GM10847 (cell line): ENCODE measurements around the gene CLMN.

Source experiments
- POLR2A ChIP-seq: IDR thresholded peaks from 2 replicates; pipeline ENCODE4 v1.6.1; 2011; ENCODE audit not compliant: insufficient read length; ENCODE audit errors: extremely low read depth

The CLMN gene

DNA sequence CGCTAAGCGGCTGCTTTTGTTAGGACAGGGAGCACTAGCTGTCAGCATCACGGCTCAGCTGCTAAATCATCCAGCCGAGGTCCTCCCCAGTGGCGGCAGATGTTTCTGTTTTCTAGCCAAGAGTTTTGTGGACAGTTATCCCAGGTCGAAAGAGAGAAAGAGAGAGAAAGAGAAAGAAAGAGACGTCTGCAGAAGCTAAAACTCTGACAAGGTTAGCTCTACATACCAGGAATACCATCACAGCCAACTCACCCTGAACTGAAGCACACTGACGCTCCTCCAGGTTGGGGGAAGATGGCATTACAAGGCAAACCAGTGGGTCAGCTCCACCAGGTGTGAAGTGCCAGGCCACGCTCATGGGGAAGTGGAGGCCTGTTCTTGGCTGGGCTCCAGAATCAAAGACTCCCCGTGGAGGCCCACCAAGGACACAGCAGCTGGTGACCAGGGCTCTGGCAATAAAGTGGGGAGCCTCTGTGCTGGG lies 97.5 kb downstream of the CLMN start:
- TF ChIP-seq POLR2A = no peak

DNA sequence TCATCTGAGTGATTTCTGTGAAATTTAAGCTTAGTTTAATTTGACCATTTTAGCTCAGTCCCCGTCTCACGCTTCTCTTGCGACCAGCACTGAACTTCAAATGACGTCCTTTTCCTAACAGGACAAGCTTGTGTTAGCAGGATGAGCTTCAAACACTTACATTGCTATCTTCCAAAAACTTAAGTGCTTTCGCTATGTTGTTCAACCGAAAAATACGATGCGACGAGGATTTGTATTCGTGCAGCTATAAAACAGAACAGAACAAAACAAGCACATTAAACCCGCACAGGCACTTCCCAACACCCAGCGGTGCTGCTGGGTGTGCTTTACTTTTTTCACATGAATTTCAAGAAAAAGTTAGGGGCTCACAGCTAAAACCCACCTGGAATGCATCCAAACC lies 98.2 kb downstream of the CLMN start:
- TF ChIP-seq POLR2A = no peak

GRCh38 chr14:95220663-95221231 lies 99.0 kb downstream of the CLMN start:
- no peak for TF ChIP-seq POLR2A

GRCh38 chr14:95218472-95219193 lies 101.1 kb downstream of the CLMN start:
- TF ChIP-seq POLR2A = no peak

GRCh38 chr14:95218006-95218405 lies 101.7 kb downstream of the CLMN start:
- no peak for TF ChIP-seq POLR2A

- TF ChIP-seq POLR2A = no peak
Measured at GRCh38 chr14:95217391-95217900, 102.3 kb downstream of the CLMN start.

GRCh38 chr14:95216008-95216407 lies 103.7 kb downstream of the CLMN start:
- no peak for TF ChIP-seq POLR2A

GRCh38 chr14:95215094-95215725 lies 104.5 kb downstream of the CLMN start:
- no peak for TF ChIP-seq POLR2A

- no peak for TF ChIP-seq POLR2A
Measured at GRCh38 chr14:95213774-95214173, 105.9 kb downstream of the CLMN start.

- TF ChIP-seq POLR2A = no peak
Measured at GRCh38 chr14:95211721-95212504, 107.8 kb downstream of the CLMN start.

GRCh38 chr14:95210699-95211098 lies 109.0 kb downstream of the CLMN start:
- TF ChIP-seq POLR2A = no peak

- no peak for TF ChIP-seq POLR2A
Measured at GRCh38 chr14:95208598-95208997, 111.1 kb downstream of the CLMN start.

GRCh38 chr14:95207475-95208233 lies 112.1 kb downstream of the CLMN start:
- TF ChIP-seq POLR2A = no peak

GRCh38 chr14:95206534-95206933 lies 113.2 kb downstream of the CLMN start:
- no peak for TF ChIP-seq POLR2A

DNA sequence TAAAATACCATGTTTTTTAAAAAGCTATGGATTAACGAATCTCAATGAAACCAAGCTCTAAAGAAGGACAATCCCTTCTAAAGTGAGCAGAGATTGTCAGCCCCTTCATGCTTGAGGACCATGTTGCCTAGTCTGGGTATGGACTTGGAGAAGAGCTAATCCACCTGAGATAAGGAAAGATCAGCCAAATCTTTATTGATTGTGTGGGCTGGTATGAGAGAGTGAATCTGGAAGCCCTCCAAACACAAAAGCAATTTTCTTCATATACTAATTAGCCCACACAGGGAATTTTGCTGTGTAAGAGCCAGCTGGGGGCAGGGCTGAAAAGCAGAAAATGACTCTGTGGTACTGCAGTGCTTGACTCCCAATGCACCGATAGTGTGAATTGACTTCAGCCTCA lies 115.0 kb downstream of the CLMN start:
- TF ChIP-seq POLR2A = no peak
